ENCODE data around the gene SLC35F2. TPM values are rescaled to one million over a fixed set of nuclear protein-coding genes. Genes with fewer than 3 reads are reported as not detected.

SLC35F2 gene
- total RNA-seq (2022; extraction: Qiagen RNA extraction) = 38.5 to 50.4 TPM (median 41.1 TPM) in 5 replicates

GRCh38 chr11:107858217-107859070 lies at the start of gene SLC35F2:
Gene SLC35F2 (minus strand): TSS chr11:107858787. CDS start chr11:107858767, 20 bp downstream.

Other genes with a start within 250 kb of the SLC35F2 start
- gene SLN, start 146.7 kb downstream of the SLC35F2 start, total RNA-seq (2022; extraction: Qiagen RNA extraction) = 1.1 to 2.5 TPM (median 1.6 TPM) in 5 replicates
- 0.22 to 0.68 TPM (median 0.48 TPM) in 5 replicates for gene RAB39A, start 69.7 kb upstream of the SLC35F2 start, total RNA-seq (2022; extraction: Qiagen RNA extraction)
- 6.9 to 9.1 TPM (median 8.5 TPM) in 5 replicates for gene CUL5, start 150.1 kb upstream of the SLC35F2 start, total RNA-seq (2022; extraction: Qiagen RNA extraction)